Measurements from ENCODE around the gene ABR. TPM values are rescaled to one million over a fixed set of nuclear protein-coding genes. Genes with fewer than 3 reads are reported as not detected.

Gene ABR
- polyA plus RNA-seq, 3 donors: 19.8 to 160 (median 26.0) TPM

DNA sequence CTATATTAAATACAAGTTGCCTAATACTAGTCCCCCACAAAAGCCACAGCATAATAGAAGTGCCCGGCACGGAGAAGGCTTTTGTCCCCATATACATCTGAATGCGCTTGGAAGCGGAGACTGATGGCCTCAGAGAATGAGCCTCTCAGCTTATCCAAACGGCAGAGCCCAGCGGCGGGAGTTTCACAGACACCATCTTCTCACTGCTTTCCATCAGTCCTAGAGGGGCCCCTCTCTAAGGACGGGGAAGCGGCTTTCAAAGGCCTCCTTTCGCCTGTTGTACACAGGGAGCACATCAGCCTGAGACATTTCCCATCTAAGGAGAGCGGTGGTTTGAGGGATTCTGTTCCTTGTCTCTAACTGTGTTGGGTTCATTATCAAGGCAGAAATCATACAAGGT is 217.1 kb downstream of the ABR start:
- Mint-ChIP-seq H3K27ac (no peak overlapping the region), H3K36me3 (no peaks in the 10 kb centered on the region), H3K27me3 (ENCODE audit: low read depth in 3 of 3) (peaks cover 11 to 33% (median 27%) of the 10 kb centered on the region in 3 donors), H3K9me3 (no peaks in the 10 kb centered on the region), H3K4me3 (no peak overlapping the region), H3K4me1 (no peaks in the 10 kb centered on the region)
- Histone ChIP-seq H3K9ac (ENCODE audit: insufficient read depth, low read length, poor library complexity, severe bottlenecking) (no peak overlapping the region), H3K4me2 (replicated peaks; ENCODE audit: extremely low read depth, low read length, poor library complexity, severe bottlenecking) (no peak overlapping the region), H3K27ac (ENCODE audit: low read depth in 1 of 2, low read length in 2 of 2) (no peak overlapping the region), H3K4me3 (replicated peaks in 1 of 3; ENCODE audit: low read depth in 2 of 3, low read length in 3 of 3) (no peak overlapping the region), H4K20me1 (ENCODE audit: insufficient read depth, low read length) (no peaks in the 10 kb centered on the region), H3K79me2 (ENCODE audit: insufficient read depth, low read length) (no peaks in the 10 kb centered on the region), H3K27me3 (ENCODE audit: control insufficient read depth in 2 of 2, insufficient read depth in 2 of 2, low read length in 2 of 2) (peaks cover 0 to 13% of the 10 kb centered on the region in 2 donors), H2AFZ (ENCODE audit: insufficient read depth, low read depth, low read length, poor library complexity, severe bottlenecking) (no peak overlapping the region), H3K9me3 (replicated peaks in 1 of 2; ENCODE audit: control insufficient read depth in 1 of 2, insufficient read depth in 1 of 2, low read length in 2 of 2) (no peaks in the 10 kb centered on the region), H3K4me1 (ENCODE audit: control insufficient read depth in 1 of 2, insufficient read depth in 2 of 2, low read length in 2 of 2) (no peaks in the 10 kb centered on the region), H3K36me3 (replicated peaks in 1 of 2; ENCODE audit: control insufficient read depth in 1 of 2, insufficient read depth in 2 of 2, low read length in 2 of 2) (no peaks in the 10 kb centered on the region)
- intact Hi-C loops (cut with micrococcal nuclease): no loop called here
- no peak for DNase-seq
- TF ChIP-seq, protein P1, sequence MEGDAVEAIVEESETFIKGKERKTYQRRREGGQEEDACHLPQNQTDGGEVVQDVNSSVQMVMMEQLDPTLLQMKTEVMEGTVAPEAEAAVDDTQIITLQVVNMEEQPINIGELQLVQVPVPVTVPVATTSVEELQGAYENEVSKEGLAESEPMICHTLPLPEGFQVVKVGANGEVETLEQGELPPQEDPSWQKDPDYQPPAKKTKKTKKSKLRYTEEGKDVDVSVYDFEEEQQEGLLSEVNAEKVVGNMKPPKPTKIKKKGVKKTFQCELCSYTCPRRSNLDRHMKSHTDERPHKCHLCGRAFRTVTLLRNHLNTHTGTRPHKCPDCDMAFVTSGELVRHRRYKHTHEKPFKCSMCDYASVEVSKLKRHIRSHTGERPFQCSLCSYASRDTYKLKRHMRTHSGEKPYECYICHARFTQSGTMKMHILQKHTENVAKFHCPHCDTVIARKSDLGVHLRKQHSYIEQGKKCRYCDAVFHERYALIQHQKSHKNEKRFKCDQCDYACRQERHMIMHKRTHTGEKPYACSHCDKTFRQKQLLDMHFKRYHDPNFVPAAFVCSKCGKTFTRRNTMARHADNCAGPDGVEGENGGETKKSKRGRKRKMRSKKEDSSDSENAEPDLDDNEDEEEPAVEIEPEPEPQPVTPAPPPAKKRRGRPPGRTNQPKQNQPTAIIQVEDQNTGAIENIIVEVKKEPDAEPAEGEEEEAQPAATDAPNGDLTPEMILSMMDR (IDR thresholded peaks at IDR 0.05): no peak
- WGBS (ENCODE audit: insufficient coverage): 88% methylated on average over 7 of the region's 11 CpGs

DNA sequence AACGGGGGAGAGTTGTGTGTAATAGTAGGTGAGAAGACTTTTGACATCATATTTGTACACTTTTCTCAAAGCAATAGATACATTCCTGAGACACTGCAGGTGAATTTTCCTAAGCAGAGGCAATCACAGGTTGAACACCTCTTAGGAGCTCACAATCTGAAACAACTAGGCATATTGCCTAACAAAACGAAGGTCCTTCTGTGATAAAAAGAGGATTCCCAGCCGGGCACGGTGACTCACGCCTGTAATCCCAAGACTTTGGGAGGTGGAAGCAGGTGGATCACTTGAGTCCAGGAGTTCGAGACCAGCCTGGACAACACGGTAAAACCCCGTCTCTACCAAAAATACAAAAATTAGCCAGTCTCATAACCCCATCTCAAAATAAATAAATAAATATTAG is 217.6 kb downstream of the ABR start:
- Mint-ChIP-seq H3K27me3 (ENCODE audit: low read depth in 3 of 3) (peaks cover 11 to 31% (median 24%) of the 10 kb centered on the region in 3 donors), H3K9me3 (no peaks in the 10 kb centered on the region), H3K4me3 (peak overlapping the region in 1 of 2 donors; percentile 16), H3K4me1 (no peaks in the 10 kb centered on the region), H3K36me3 (no peaks in the 10 kb centered on the region), H3K27ac (no peak overlapping the region)
- no peaks in the 10 kb centered on the region for H3K4me1 ChIP-seq (ENCODE audit: control insufficient read depth in 1 of 2, insufficient read depth in 2 of 2, low read length in 2 of 2)
- no peak overlapping the region for H3K9ac ChIP-seq (ENCODE audit: insufficient read depth, low read length, poor library complexity, severe bottlenecking)
- H3K27ac ChIP-seq (ENCODE audit: low read depth in 1 of 2, low read length in 2 of 2): no peak overlapping the region
- no peaks in the 10 kb centered on the region for H4K20me1 ChIP-seq (ENCODE audit: insufficient read depth, low read length)
- WGBS (ENCODE audit: insufficient coverage): no CpG with 5 or more reads among the region's 8 CpGs
- H3K4me2 ChIP-seq (replicated peaks; ENCODE audit: extremely low read depth, low read length, poor library complexity, severe bottlenecking): no peak overlapping the region
- no peak overlapping the region for H3K4me3 ChIP-seq (replicated peaks in 1 of 3; ENCODE audit: low read depth in 2 of 3, low read length in 3 of 3)
- peaks cover 0 to 13% of the 10 kb centered on the region in 2 donors for H3K27me3 ChIP-seq (ENCODE audit: control insufficient read depth in 2 of 2, insufficient read depth in 2 of 2, low read length in 2 of 2)
- H3K9me3 ChIP-seq (replicated peaks in 1 of 2; ENCODE audit: control insufficient read depth in 1 of 2, insufficient read depth in 1 of 2, low read length in 2 of 2): no peaks in the 10 kb centered on the region
- no peaks in the 10 kb centered on the region for H3K79me2 ChIP-seq (ENCODE audit: insufficient read depth, low read length)
- no peak overlapping the region for H2AFZ ChIP-seq (ENCODE audit: insufficient read depth, low read depth, low read length, poor library complexity, severe bottlenecking)
- H3K36me3 ChIP-seq (replicated peaks in 1 of 2; ENCODE audit: control insufficient read depth in 1 of 2, insufficient read depth in 2 of 2, low read length in 2 of 2): no peaks in the 10 kb centered on the region
- TF ChIP-seq, protein P1 (IDR thresholded peaks at IDR 0.05): no peak
- intact Hi-C loops (cut with micrococcal nuclease): no loop called here
- no peak for DNase-seq
